ENCODE measurements around the gene ABCB8. TPM values are rescaled to one million over a fixed set of nuclear protein-coding genes. Genes with fewer than 3 reads are reported as not detected.

ABCB8 gene
- total and polyA plus RNA-seq, 2 donors (not counting 1 experiment from before 2014, with no cell fraction given), result 41.4 to 69.7 TPM

DNA sequence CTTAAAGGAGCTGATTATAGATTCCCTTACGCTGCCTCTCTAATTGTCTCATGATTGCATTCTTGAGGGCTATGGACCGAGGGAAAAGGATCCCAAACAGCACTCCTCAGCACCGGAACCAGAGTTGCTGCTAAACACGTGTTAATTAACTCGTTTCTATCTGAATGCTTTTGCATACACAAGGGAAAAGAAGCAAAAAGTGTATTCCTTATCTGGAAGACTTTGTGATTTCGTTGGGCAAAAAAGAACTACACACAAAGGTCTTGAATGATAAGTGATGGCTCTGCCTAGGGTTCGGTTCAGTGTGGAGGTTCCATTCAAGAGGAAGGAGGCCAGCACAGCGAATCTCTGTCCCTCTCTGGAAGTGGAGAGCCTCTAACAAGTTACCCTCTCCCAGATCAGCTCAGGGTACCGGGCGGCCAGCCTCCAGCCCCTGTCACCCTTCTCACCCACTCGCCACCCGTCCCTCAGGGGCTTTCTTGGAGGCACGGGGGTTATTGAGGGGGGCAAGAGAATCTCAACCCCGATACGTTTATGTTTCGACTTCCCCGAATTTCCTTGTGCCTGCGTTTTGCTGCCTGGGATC lies 30.6 kb downstream of the ABCB8 start:
- CTCF ChIA-PET, result interaction anchor here (0.6 to 1.3 kb wide), 3 partner anchors 22 to 1452 kb away, joined by 3 to 6 read pairs (median 3); partner anchors contain the start of gene FASTK
- Histone ChIP-seq H3K4me2 (replicated peaks; ENCODE audit: low read depth, low read length, poor library complexity, severe bottlenecking) (peak overlapping the region; percentile 100), H2AFZ (ENCODE audit: insufficient read depth, low read depth, low read length, poor library complexity, severe bottlenecking) (peak overlapping the region; percentile 98), H3K27me3 (replicated peaks in 1 of 4; ENCODE audit: control extremely low read depth in 1 of 4, control insufficient read depth in 3 of 4, insufficient read depth in 4 of 4, low read length in 3 of 4) (no peaks in the 10 kb centered on the region), H3K79me2 (ENCODE audit: control insufficient read depth, insufficient read depth, low read length) (peaks cover 37% of the 10 kb centered on the region), H3K9ac (ENCODE audit: low read length) (peak overlapping the region; percentile 89), H3K27ac (ENCODE audit: low read length in 2 of 2) (peak overlapping the region; percentile 79 to 82), H4K20me1 (ENCODE audit: control insufficient read depth, insufficient read depth, low read length, poor library complexity, severe bottlenecking) (peaks cover 32% of the 10 kb centered on the region), H3K36me3 (replicated peaks in 1 of 2; ENCODE audit: control extremely low read depth in 1 of 2, control insufficient read depth in 1 of 2, extremely low read depth in 1 of 2, insufficient read depth in 2 of 2, low read length in 1 of 2) (peaks cover 0 to 1% of the 10 kb centered on the region in 2 experiments), H3K9me3 (ENCODE audit: control extremely low read depth in 1 of 3, control insufficient read depth in 2 of 3, insufficient read depth in 1 of 3, low read length in 2 of 3) (no peaks in the 10 kb centered on the region), H3K4me3 (ENCODE audit: control extremely low read depth in 1 of 5, extremely low read depth in 1 of 5, insufficient read depth in 1 of 5, low read depth in 2 of 5, low read length in 4 of 5) (peak overlapping the region; percentile 67 to 90 (median 73)), H3K4me1 (ENCODE audit: control insufficient read depth in 2 of 2, insufficient read depth in 2 of 2, low read length in 2 of 2) (peaks cover 23 to 40% of the 10 kb centered on the region in 2 donors)
- H3K4me3 Mint-ChIP-seq, result peak overlapping the region; percentile 96
- intact Hi-C loops (cut with micrococcal nuclease), result loop anchor here (1.0 to 5.0 kb wide), 7 partner anchors 21 to 1344 kb away; partner anchors contain the start of genes ABCB8, FASTK, REPIN1 and ZNF862
- H3K27ac Mint-ChIP-seq, result peak overlapping the region; percentile 94
- no peaks in the 10 kb centered on the region for H3K27me3 Mint-ChIP-seq
- TF ChIP-seq EZH2 (IDR thresholded peaks at IDR 0.05; ENCODE audit: borderline replicate concordance, insufficient read depth, low read depth, low read length, poor library complexity, severe bottlenecking), result no peak
- TF ChIP-seq, protein P1, sequence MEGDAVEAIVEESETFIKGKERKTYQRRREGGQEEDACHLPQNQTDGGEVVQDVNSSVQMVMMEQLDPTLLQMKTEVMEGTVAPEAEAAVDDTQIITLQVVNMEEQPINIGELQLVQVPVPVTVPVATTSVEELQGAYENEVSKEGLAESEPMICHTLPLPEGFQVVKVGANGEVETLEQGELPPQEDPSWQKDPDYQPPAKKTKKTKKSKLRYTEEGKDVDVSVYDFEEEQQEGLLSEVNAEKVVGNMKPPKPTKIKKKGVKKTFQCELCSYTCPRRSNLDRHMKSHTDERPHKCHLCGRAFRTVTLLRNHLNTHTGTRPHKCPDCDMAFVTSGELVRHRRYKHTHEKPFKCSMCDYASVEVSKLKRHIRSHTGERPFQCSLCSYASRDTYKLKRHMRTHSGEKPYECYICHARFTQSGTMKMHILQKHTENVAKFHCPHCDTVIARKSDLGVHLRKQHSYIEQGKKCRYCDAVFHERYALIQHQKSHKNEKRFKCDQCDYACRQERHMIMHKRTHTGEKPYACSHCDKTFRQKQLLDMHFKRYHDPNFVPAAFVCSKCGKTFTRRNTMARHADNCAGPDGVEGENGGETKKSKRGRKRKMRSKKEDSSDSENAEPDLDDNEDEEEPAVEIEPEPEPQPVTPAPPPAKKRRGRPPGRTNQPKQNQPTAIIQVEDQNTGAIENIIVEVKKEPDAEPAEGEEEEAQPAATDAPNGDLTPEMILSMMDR (IDR thresholded peaks at IDR 0.05), result no peak
- H3K4me1 Mint-ChIP-seq, result peaks cover 36% of the 10 kb centered on the region
- 2% methylated on average over 5 of the region's 18 CpGs for WGBS (ENCODE audit: insufficient coverage)
- no peak for ATAC-seq (ENCODE audit: low read depth)
- no peak for DNase-seq
- POLR2A ChIA-PET, result interaction anchor here (0.8 to 1.3 kb wide), 4 partner anchors 13 to 732 kb away, joined by 4 to 7 read pairs (median 6); partner anchors contain the start of gene ABCB8
- H3K9me3 Mint-ChIP-seq (ENCODE audit: insufficient read depth), result no peaks in the 10 kb centered on the region
